ENCODE results near the gene GALM.

The GALM gene

DNA sequence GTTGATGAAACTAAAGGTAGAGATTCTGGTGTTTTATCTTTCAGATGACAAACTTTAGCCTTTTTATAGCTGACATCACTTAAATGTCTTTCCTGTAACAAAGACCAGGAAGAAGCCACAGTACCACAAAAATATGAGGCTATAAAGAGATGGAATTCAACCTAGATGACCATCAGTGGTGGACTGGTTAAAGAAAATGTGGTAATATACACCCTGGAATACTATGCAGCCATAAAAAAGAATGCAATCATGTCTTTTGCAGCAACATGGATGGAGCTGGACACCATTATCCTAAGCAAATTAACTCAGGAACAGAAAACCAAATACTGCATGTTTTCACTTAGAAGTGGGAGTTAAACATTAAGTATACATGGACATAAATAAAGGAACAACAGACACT lies 44.9 kb upstream of the GALM start:
- Histone ChIP-seq H3K27ac (no peak overlapping the region), H3K4me3 (ENCODE audit: low read depth, low read length) (no peak overlapping the region), H2AFZ (no peak overlapping the region), H3K79me2 (no peaks in the 10 kb centered on the region), H3K4me2 (ENCODE audit: low read length) (no peak overlapping the region), H3K36me3 (ENCODE audit: control insufficient read depth, insufficient read depth, low read length) (no peaks in the 10 kb centered on the region), H3K27me3 (ENCODE audit: control insufficient read depth, insufficient read depth, low read length) (no peaks in the 10 kb centered on the region), H3K9ac (no peak overlapping the region), H3K4me1 (no peaks in the 10 kb centered on the region), H3K9me3 (ENCODE audit: control insufficient read depth, low read length) (no peaks in the 10 kb centered on the region)
- TF ChIP-seq, protein P1, sequence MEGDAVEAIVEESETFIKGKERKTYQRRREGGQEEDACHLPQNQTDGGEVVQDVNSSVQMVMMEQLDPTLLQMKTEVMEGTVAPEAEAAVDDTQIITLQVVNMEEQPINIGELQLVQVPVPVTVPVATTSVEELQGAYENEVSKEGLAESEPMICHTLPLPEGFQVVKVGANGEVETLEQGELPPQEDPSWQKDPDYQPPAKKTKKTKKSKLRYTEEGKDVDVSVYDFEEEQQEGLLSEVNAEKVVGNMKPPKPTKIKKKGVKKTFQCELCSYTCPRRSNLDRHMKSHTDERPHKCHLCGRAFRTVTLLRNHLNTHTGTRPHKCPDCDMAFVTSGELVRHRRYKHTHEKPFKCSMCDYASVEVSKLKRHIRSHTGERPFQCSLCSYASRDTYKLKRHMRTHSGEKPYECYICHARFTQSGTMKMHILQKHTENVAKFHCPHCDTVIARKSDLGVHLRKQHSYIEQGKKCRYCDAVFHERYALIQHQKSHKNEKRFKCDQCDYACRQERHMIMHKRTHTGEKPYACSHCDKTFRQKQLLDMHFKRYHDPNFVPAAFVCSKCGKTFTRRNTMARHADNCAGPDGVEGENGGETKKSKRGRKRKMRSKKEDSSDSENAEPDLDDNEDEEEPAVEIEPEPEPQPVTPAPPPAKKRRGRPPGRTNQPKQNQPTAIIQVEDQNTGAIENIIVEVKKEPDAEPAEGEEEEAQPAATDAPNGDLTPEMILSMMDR (IDR thresholded peaks at IDR 0.05): no peak

DNA sequence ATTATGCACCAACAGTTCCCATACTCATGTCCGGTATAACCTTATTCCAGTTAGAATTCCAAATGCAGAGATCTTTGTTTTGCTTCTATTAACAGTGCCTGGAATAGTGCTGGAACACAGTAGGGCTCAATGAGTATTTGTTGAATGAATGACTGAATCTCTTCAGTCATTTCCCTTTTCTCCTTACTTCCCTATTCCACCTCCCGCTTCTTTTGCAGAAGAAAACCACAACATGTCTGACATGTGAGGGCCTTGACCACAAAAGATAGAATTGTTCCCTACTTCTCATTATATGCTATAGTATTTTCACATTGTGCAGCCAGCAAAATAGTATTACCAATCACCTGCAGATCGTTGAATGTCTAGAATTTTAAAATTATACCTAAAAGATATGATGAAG lies 43.7 kb upstream of the GALM start:
- Histone ChIP-seq H3K27me3 (ENCODE audit: control insufficient read depth, insufficient read depth, low read length) (no peaks in the 10 kb centered on the region), H3K79me2 (no peaks in the 10 kb centered on the region)
- TF ChIP-seq, protein P1 (IDR thresholded peaks at IDR 0.05): no peak

DNA sequence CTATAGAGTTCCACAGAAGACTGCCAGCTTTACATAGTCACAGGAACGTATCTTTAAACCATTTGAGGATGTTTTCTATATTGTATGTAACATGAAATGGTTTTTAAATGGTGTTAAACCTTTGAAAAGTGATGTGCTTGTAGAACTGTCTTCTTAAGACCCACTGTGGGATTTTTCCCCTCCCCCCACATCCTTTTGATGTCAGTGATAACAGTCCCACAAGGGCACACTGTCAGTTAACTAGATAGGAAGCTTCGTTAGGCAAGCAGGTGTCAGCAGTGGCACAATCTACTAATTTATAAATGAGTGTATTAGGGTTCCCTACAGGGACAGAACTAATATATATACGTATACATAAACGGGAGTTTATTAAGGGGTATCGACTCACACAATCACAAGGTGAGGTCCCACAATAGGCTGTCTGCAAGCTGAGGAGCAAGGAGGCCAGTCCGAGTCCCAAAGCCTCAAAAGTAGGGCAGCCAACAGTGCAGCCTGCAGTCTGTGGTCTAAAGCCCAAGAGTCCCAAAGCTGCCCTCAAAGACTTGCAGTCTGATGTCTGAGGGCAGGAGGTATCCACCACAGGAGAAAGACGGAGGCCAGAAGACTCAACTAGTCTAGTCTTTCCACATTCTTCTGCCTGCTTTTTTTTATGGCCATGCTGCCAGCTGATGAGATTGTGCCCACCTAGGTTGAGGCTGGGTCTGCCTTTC lies 39.4 kb upstream of the GALM start:
- no peak overlapping the region for H2AFZ ChIP-seq
- TF ChIP-seq, protein P1 (IDR thresholded peaks at IDR 0.05): no peak
- no peaks in the 10 kb centered on the region for H3K9me3 ChIP-seq (ENCODE audit: control insufficient read depth, low read length)
- H3K9ac ChIP-seq: no peak overlapping the region
- no peaks in the 10 kb centered on the region for H3K79me2 ChIP-seq
- no peak overlapping the region for H3K4me2 ChIP-seq (ENCODE audit: low read length)
- no peaks in the 10 kb centered on the region for H3K36me3 ChIP-seq (ENCODE audit: control insufficient read depth, insufficient read depth, low read length)
- H3K4me1 ChIP-seq: no peaks in the 10 kb centered on the region
- no peaks in the 10 kb centered on the region for H3K27me3 ChIP-seq (ENCODE audit: control insufficient read depth, insufficient read depth, low read length)
- no peak overlapping the region for H3K27ac ChIP-seq
- no peak overlapping the region for H3K4me3 ChIP-seq (ENCODE audit: low read depth, low read length)

More for the DNA sequence above, 43.7 kb upstream of the GALM start:
- Histone ChIP-seq H3K27ac (no peak overlapping the region), H2AFZ (no peak overlapping the region), H3K4me3 (ENCODE audit: low read depth, low read length) (no peak overlapping the region), H3K4me2 (ENCODE audit: low read length) (no peak overlapping the region), H3K9ac (no peak overlapping the region), H3K36me3 (ENCODE audit: control insufficient read depth, insufficient read depth, low read length) (no peaks in the 10 kb centered on the region), H3K4me1 (no peaks in the 10 kb centered on the region), H3K9me3 (ENCODE audit: control insufficient read depth, low read length) (no peaks in the 10 kb centered on the region)

DNA sequence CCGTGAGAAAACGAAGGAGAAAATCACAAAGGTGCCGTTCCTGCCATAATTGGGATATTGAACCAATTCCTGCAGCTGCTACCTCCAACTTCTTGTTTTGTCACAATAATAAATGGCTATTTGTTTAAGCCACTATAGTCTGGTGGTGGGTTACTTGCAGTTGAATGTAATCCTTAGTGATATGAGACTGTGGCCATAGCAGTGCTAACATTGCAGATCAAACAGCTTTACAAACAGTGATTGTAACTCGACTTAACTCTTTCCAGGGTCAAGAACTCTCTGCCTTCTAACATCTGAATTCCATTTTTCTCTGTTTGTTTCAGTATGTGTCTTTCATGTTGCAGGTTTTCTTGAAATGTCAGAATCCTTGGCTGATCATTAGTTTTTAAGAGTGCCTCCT lies 38.5 kb upstream of the GALM start:
- H3K36me3 ChIP-seq (ENCODE audit: control insufficient read depth, insufficient read depth, low read length): no peaks in the 10 kb centered on the region
- no peak overlapping the region for H2AFZ ChIP-seq
- H3K27me3 ChIP-seq (ENCODE audit: control insufficient read depth, insufficient read depth, low read length): no peaks in the 10 kb centered on the region
- H3K4me2 ChIP-seq (ENCODE audit: low read length): no peak overlapping the region
- TF ChIP-seq, protein P1 (IDR thresholded peaks at IDR 0.05): no peak
- H3K4me1 ChIP-seq: no peaks in the 10 kb centered on the region
- H3K9ac ChIP-seq: no peak overlapping the region
- no peaks in the 10 kb centered on the region for H3K9me3 ChIP-seq (ENCODE audit: control insufficient read depth, low read length)
- H3K4me3 ChIP-seq (ENCODE audit: low read depth, low read length): no peak overlapping the region
- H3K27ac ChIP-seq: no peak overlapping the region
- H3K79me2 ChIP-seq: no peaks in the 10 kb centered on the region

DNA sequence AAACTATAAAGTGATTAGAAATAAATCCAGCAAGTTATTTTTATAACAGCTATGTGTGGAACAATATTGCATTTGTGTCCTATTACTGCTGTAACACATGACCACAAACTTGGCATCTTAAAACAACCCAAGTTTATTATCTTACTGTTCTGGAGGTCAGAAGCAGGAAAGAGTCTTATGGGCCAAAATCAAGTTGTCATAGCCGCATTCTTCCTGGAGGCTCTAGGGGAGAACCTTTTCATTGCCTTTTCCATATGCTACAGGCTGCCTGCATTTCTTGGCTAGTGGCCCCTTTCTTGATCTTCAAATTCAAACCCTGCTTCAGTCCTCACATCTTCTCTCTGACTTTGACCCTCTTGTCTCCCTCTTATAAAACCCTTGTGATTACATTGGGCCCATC lies 36.2 kb upstream of the GALM start:
- H2AFZ ChIP-seq: no peak overlapping the region

More for the DNA sequence above, 36.2 kb upstream of the GALM start:
- no peaks in the 10 kb centered on the region for H3K27me3 ChIP-seq (ENCODE audit: control insufficient read depth, insufficient read depth, low read length)
- TF ChIP-seq, protein P1 (IDR thresholded peaks at IDR 0.05): no peak
- no peak overlapping the region for H3K4me2 ChIP-seq (ENCODE audit: low read length)
- no peak overlapping the region for H3K27ac ChIP-seq
- H3K9me3 ChIP-seq (ENCODE audit: control insufficient read depth, low read length): no peaks in the 10 kb centered on the region
- no peak overlapping the region for H3K4me3 ChIP-seq (ENCODE audit: low read depth, low read length)
- H3K36me3 ChIP-seq (ENCODE audit: control insufficient read depth, insufficient read depth, low read length): no peaks in the 10 kb centered on the region
- H3K79me2 ChIP-seq: no peaks in the 10 kb centered on the region
- H3K4me1 ChIP-seq: peaks cover 6% of the 10 kb centered on the region
- H3K9ac ChIP-seq: no peak overlapping the region

Measured in parathyroid adenoma (tissue), 2 donors.